CD4-positive, alpha-beta T cell treated with Interferon alpha-2 for 1 hour (primary cell): ENCODE measurements around the gene ABLIM2.

Experiments
- DNase-seq, 2 donors: peaks; one replicate each; pipeline ENCODE4 v3.0.0-alpha.2; 2020 to 2022

The ABLIM2 gene

DNA sequence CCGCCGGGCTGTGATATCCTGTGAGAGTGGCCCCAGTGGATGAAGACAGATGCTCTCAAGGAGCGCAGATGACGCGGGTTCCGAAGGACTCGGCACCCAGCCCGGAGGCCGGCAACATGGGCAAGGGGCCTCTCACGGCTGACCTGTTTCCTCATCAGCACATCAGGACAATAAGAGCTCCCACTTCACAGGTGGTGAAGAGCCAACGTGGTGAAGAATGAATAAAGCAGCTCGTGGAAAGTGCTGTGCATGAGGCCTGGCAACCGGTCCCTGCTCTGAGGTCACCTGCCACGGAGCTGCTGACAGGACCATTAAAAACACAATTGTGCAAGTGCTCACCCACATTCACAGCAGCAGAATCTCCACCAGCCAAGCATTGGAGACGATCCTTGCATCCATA is 22.9 kb downstream of the ABLIM2 start:
- no peak for DNase-seq

DNA sequence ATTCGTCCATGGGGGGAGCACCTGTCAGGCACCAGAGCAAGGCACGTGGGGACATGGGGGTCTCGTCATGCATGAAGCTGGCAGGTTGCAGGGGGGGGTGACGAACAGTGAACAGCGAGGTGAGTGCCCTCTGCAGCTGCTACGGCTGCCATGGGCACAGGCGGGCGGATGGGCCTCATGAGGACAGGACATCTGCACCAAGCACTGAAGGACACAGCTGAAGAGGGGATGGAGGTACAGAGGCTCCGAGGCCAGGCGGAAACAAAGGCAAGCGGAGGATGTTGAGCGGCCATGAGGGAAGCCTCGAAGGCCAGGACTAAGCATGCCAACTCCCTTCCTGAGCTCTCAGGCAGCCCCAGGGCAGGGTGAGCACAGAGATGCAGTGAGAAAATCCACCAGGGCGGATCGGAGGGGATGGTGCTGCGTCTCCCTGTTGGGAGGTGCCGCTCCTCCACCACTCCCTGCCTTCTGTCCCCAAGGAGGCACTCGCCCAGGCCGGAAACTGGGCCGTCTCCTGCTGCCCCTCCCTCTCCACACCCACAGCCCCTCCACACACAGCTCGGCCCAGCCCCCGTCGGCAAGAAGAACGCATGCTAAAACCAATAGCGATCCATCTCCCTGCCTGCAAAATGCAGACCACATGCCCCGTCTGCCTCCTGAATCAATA is 24.6 kb downstream of the ABLIM2 start:
- DNase-seq, result no peak

DNA sequence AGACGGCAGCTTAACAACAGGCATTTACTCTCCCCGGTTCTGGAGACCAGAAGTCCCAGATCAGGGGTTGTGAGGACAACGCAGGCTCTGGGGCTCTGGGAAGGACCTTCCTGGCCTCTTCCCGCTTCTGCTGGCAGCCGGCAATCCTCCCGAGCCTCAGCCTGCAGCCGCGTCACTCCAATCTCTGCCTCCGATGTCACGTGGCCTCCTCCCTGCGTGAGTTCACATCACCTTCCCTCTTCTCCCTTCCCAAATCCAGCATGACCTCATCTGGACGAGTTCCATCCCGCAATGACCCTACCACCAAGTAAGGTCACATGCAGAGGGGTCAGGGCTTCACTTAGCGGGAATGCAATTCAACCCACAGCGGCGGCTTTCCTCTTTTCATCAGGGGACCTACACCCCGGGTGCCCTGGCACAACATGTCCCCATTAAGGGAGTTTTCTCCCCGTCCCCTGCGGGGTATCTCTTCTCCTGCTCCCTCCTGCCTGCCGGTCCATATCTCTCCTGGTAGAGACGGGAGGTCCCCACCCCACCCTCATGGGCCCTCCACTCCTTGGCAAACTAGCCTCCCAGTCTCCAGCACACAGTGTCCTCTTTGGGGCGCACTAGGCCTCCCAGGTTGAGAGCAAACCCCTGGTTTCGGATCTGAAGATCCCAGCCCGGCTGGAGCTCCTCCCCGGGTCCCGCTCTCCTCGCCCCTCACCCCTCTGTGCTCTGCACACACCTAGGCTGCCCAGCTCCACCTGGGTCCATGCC is 25.5 kb downstream of the ABLIM2 start:
- no peak for DNase-seq

DNA sequence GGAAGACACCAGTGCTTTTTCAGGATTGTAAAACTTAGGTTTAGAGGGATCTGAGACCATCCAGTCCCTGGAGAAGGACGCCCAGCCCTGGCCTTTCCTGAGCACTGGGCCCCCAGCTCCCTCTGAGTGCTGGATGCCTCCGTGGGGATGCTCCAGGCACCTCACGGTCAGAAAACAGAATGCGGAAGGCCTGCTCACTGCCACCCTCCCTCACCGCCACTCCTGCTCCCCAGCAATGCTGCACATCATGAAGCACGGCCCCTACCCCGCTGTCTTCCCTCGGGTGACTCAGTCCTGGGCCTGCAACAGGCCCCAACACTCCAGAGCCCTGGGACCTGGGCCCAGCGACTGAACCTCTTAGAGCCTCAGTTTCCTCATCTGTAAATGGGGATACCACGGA is 26.2 kb downstream of the ABLIM2 start:
- no peak for DNase-seq

DNA sequence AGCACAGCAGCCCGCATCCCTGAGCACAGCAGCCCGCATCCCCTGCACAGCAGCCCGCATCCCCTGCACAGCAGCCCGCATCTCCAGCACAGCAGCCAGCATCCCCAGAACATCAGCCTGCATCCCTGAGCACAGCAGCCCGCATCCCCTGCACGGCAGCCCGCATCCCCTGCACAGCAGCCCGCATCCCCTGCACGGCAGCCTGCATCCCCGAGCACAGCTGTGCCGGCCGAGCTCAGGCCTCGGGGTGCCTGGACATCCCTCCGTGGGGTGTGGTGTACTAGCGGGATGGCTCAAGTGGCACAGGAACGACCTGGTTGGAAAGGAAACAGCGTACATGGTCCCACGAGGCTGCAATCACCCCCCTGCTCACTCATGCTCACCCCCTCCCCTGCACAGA is 26.8 kb downstream of the ABLIM2 start:
- no peak for DNase-seq

DNA sequence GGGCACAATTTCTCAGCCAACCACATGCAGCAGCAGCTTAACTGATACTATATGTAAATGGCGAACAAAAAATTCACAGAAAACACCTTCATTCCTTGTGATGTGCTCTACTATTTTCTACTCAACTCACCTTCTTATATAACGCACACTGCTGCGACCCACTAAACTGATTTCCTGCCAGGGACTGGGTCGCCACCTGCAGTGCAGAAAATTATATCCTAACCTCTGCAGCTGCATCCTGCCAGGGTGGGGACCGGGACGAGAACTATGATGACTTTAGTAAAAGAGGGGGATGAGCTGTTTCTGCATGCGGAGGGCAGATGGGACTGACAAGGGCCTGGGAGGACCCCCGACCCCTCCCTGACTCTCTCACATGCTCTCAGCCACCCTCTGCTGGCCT is 27.4 kb downstream of the ABLIM2 start:
- DNase-seq, result no peak

DNA sequence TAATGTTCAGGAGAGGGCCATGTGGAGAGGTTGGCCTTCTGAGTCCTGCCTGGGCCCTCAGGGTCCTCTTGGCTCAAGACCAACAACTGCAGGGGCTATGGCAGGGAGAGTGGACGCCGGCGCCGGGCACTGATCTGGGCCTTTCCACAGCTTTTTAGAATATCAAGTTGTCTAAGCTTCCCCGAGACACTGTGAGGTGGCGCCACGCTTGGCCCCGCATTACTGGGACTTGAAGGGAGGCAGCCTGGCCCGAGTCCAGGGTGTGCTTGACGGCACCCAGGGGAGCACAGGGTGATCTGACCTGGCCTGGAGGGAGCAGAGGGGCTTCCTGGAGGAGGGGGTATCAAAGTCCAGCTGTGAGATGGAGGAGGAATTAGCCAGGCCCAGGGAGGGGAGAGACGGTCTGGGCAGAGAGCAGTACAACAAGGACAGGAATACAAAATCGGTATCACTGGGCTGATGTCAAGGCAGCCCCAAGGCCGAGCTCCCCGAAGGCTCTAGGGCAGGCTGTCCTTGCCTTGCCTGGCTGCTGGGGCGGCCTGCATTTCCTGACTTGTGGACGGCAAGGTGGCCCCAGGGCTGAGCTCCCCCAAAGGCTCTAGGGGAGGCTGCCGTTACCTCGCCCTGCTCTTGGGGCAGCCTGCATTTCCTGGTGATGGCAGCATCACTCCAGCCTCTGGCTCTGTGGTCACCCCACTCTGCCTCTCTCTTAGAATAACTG is 28.1 kb downstream of the ABLIM2 start:
- no peak for DNase-seq

DNA sequence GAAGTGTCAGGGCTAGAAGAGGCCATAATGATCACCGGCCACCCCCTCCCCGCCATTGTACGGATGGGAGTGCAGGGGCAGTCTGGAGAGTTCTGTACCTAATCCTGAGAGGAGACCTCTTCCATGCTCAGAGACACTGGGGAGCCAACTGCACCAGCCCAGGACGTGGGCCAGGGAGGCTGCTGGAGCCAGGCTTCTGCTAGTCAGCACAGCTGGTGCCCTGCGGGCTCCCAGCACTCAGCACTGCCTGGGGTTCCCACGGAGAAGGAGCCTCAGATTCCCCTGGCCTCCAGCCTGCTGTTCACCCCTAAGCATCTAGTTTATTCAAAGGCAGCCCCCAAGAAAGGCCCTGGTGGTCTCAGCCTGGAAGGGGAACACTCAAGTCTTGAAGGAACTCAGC is 28.8 kb downstream of the ABLIM2 start:
- DNase-seq, result no peak

DNA sequence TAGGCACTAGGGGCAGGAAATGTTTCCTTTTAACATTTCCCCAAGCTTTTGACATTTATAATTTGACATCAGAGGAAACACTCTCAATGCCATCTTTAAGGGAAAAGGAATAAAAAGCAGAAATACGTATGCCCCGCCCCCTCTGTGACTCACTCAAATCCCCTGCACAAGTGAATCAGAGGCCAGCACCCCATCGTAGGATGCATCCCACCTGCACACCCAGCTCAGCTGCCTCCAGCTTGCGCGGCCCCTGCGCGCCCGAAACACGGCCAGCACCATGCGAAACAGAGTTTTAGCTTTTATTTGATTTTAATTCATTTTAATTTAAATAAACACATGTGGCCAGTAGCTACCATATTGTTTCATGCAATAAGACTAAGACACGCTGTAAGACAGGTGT is 29.5 kb downstream of the ABLIM2 start:
- no peak for DNase-seq

DNA sequence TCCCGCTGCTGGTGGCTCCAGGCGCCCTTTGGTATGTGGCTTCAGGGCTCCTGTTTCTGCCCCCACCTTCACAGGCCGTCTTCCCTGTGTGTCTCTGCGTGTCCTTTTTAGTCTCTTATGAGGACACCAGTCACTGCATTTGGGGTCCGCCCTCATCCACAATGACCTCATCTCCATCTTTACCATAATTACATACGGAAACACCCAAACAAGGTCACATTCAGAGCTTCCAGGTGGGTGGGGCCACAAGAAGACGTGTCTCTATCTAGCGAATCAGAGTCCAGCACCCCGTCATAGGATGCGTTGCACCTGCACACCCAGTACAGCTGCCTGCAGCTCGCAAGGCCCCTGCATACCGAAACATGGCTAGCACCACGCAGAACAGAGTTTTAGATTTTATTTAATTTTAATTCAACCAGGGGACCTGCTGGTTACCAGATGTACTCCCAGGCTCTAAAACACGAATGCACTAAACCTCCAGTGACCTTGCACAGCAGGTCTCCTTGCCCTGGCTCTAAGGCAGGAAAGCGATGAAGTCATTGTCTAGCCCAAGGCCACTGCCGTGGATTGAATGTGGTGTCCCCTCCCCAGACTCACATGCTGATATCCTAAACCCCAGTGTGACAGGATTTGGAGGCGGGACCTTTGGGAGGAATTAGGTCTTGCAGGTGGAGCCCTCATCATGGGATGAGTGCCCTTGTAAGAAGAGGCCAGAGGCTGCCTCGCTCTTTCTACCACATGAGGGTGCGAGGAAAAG is 30.3 kb downstream of the ABLIM2 start:
- no peak for DNase-seq

DNA sequence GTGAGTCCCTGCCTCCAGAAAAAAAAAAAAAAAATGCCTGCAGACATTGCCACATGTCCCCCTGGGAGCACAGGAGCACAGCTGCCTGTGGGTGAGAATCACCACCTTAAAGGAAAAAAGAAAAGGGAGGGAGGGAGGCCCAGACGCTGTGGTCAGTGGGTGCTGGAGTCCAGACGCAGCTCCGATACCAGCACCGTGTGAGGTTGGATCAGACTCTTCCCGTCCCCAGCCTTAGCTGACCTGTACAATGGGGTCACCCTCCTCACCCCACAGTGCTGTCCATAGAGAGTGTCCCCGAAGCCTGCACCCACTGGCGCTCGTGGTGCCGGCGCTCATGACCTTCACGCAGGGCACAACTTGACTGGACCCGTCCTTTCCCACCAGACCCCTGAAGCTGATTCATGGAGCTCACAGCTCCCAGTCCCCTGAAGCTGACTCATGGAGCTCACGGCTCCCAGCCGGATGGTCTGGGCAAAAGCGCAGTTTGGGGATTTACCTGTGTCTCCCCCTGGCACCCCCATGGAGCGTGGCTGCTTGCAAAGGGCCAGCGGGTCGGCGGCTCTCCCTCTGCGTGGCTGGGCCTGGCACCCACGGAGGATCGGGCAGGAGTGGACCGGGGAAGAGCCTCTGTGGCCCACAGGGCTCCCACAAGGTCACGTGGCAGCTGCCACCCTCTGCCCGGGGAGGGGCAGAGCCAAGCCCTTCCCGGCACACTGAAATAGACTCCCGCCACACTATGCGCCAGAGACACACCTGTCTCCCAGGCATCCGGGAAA is 31.4 kb downstream of the ABLIM2 start:
- DNase-seq, result no peak

DNA sequence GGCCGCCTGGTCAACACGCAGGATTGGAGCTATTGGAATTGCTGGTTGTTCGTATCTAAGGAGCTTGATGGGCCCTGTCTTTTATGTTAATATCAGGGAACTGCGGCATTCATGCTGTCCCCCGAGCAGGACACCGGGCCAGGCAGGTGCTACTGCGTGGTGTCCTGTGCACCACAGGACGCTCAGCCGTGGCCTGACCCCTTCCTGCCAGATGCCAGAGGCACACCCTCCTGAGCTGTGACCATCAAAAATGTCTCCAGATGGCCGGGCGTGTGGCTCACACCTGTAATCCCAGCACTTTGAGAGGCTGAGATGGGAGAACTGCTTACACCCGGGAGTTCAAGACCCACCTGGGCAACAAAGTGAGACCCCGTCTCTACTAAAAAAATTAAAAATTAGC is 32.1 kb downstream of the ABLIM2 start:
- DNase-seq, result no peak

DNA sequence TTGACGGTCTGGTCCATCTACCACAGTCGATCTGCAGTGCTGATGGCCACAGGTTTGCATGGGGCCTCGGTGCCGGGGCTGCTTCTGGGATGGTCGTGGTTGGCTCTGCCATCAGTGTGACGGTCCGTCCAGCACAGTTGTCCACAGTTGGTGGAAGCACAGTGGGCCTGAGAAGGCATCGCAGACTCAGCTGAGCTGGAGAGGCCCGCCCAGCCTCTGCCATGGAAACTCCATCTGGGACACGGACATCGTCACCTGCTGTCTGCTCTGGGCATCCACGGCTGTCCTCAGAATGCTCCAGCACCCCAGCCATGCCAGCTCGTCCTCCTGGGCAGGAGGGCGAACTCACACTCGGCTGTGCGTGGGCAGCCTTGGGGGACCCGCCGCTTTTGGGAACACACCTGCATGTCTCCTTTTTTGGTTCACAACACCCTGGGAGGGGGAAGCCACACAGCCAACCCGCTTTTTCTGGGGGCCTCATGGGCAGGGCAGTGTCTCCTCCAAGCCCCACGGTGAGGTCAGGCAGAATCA is 33.0 kb downstream of the ABLIM2 start:
- DNase-seq, result no peak

DNA sequence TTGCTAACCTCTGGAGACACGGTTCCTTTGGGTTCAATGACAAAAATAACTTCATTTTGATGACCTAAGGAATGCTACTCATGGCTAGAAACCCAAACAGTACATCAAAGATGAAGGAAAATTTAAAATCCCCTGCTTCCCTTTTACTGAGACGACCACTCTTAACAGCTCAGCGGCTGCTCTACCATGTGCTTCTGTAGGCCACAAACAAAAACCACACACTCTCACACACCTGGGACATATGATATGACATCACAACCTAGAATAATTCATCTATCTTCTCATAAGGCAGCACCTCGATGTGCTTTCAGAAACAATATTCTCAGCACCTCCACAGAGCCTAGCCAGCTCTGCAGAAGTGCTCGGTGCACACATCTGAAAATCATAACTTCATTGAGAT is 34.7 kb downstream of the ABLIM2 start:
- no peak for DNase-seq

DNA sequence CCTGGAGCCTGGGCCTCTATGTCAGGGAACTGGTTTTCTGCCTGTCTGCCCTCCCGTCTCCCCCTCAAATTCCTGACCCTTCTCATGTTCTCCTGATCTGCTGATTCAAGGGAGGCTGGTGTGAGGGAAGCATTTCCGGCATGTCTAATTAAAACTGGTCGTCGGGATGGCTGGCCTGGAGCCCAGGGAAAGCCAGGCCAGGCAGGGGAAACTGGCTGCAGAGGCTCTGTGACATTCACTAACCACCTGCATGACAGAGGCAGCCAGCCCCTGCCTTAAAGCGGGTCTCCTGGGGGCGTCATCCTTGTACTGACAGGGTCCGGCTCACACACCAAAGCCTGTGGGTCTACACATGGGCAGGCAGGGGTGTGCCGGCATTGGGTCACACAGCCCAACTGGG is 35.2 kb downstream of the ABLIM2 start:
- DNase-seq, result no peak

DNA sequence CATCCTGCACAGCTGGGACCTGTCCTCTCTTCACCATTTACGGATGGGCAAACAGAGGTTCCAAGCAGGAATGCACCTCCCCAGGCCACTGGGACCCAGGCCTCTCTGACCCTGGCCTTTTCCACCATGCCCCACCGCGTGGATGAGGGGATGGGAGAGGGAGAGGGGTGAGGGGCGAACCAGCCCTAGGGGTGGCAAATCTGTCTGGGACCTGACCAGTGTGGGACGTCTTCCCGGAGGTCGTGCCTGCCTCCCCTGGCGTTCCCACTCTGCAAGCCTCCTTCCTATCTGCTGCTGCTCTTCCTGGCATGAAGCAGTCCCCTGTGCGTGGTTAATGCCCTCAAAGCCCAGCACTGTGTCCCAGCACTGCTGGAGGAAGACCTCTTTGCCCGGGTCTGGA is 35.9 kb downstream of the ABLIM2 start:
- DNase-seq, result no peak

DNA sequence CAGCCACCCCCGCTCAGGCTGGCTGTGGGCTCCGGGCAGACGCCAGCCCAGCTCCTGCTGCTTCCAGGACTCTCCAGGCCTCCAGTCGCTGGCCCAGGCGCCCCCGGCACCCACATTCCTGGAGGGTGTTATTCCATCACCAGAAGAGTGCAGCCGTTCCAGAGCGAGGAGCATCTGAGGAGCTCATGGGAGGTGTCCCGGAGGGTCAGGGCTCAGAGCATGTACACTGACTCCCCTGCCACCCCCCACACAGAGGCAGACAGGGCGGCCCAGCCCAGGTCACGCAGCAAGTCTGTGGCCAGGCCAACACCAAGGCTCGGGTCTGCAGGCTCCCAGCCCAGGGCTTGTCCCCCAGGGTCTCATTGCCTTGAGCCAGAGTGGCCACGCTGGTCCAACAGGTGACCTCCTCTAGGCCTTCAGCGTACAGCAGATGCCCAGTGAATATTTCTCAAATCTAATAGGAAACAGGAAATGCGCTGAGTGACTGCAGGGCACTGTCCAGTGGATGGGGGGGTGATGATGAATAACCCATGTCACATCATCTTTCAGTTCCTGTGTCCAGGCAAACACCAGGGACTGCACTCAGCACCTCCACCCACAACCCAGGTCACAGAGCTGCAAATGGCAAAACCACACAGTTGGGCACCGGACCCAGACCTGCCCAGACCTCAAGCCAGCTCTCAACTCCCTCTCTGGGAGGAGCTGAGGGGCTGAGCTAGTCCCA is 37.2 kb downstream of the ABLIM2 start:
- DNase-seq, result no peak

DNA sequence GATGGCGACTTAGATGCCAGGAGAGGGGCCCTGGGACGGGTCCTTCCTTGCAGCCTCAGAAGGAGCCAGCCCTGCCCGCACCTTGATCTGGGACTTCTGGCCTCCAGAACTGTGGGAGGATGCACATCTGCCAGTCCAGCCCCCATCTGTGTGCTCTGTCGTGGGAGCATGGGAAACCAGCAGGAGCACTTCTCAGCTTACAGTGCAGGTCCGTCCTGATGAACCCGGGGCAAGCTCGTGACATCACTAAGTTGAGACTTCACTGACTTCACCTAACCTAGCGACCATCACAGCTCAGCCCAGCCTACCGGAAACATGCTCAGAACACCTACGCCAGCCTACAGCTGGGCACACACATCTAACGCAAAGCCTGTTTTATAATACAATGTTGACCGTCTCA is 38.1 kb downstream of the ABLIM2 start:
- DNase-seq, result no peak

DNA sequence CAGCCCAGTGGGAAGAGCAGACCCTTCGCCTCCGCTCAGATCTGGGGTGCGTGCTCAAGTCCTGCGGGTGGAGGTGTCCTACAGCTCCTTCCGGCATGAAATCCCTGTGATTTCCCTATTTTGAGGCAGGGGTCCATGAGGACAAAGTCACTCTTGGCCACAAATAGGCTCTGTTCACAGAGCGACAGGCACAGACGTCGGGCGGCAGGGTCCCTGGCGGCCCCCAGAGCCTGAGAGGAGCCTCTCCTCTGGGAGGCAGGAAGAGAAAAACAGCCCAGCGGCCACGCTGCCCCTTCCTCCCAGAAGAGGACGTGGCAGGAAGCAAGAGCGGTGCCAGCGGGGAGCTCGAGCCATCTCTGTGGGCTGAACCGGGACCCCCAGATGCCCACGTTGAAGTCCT is 38.7 kb downstream of the ABLIM2 start:
- no peak for DNase-seq

DNA sequence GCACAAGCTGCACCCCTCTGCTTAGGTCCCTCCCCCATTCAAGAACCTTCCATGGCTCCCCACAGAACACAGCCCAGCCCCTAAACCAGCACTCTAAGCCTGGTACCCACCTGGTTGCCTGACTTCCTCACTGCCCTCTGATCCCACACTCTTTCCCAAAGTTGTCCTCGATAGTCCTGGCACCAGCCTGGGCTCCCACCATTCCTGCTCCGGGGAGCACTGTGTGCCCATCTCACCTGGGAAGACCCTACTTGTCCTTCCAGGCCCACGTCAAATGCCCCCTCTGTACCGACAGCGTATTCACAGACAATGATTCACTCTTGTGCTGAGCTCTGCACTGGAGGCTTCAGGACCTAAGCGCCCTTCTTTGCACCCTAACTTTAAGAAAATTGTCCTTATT is 40.1 kb downstream of the ABLIM2 start:
- no peak for DNase-seq

DNA sequence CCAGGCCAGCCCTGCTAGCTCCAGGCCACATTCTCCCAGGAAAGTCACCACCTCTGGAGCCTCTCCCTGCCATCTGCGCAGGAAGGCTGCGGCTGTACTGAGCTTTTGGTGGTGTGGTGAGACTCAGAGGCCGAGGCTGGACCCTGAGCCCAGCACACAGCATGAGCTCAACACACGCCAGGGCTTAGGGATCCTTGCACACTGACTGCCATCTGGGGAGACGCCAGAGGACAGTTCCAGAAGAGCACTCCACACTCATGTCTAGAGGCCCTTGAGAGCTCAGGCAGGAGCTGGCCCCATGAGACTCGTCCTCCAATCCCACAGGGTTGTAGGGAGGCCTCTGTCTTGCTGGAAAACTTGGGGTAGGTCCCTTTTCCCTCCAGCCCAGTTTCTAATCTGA is 40.6 kb downstream of the ABLIM2 start:
- no peak for DNase-seq

DNA sequence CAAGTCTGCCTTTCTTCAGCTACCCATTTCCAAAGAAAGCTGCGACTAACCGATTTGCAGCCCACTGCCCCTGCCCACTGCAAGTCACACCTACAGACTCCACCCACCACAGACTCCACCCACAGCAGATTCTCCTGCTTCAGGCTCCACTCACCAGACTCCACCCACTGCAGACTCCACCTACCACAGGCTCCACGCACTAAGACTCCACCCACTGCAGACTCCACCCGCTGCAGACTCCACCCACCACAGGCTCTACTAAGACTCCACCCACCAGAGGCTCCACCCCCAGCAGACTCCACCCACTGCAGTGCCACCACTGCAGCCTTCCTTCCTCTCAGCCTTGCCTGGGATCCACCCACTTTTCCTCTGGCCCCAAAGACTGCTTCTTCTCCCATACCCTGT is 41.3 kb downstream of the ABLIM2 start:
- DNase-seq, result peak; percentile 34 to 39
